Testis (tissue), 2 donors: ENCODE results near the gene APOB.

Experiments used
- POLR2A ChIP-seq: fragments of 450-650 bp; IDR thresholded peaks from one replicate; pipeline ENCODE4 v1.6.1; 2017; ENCODE audit warnings: antibody characterized with exemption, mild to moderate bottlenecking, moderate library complexity
- TF ChIP-seq, protein P1 (sequence below), 3 experiments: fragments of 450-650 bp in 2 of 3; fragments of 200-600 bp in 1 of 3; sonication (generic) in 1 of 3; IDR thresholded peaks; one replicate each; pipeline ENCODE4 v1.5.1; 2016 to 2019; ENCODE audit warnings: antibody characterized with exemption in 3 of 3, mild to moderate bottlenecking in 2 of 3, moderate library complexity in 1 of 3

DNA sequence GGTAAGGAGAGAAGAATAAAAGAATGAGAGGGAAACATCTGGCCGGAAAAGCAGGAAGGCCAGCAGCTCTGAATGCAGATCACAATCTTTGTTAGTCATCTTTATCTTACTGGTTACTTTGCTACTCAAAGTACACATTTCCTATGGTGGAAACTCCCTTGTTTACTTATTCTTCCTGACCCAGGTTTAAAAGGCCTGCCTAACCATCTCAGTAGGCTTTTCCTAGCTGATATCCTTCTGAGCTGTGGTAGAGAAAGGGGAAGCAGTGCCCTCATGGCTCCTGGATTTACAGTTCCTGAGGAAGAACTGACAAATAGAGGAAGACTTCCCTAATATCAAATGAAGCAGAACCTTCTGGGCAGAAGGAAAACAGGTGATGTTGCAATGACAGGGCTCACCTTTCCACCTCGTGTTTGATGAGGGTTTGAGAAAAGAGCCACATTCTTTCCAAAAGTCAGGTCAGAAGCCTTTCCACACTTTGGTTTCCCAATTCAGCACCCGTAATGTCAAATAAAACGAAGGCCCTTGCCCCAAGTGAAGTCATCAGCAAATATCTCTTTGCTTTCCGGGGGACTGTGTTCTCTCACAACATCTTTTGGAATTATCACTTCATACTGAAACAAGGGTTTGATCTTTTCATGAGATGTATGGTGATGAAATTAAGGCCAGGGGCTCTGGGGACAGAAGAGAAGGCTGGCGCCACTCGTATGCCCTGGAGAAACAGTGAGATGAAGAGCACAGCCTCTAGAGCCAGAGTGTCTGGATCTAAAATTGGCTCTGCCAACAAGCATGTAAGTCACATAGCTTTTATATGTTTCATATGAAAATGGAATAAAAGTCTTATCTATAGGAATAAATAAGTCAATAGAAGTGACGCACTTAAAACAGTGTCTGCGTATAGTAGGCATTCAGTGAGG is 26.7 kb upstream of the APOB start:
- TF ChIP-seq, protein P1, sequence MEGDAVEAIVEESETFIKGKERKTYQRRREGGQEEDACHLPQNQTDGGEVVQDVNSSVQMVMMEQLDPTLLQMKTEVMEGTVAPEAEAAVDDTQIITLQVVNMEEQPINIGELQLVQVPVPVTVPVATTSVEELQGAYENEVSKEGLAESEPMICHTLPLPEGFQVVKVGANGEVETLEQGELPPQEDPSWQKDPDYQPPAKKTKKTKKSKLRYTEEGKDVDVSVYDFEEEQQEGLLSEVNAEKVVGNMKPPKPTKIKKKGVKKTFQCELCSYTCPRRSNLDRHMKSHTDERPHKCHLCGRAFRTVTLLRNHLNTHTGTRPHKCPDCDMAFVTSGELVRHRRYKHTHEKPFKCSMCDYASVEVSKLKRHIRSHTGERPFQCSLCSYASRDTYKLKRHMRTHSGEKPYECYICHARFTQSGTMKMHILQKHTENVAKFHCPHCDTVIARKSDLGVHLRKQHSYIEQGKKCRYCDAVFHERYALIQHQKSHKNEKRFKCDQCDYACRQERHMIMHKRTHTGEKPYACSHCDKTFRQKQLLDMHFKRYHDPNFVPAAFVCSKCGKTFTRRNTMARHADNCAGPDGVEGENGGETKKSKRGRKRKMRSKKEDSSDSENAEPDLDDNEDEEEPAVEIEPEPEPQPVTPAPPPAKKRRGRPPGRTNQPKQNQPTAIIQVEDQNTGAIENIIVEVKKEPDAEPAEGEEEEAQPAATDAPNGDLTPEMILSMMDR (IDR thresholded peaks at IDR 0.05), result no peak
- TF ChIP-seq POLR2A, result no peak
